NB4 (cell line): ENCODE results near the gene WARS2.

Experiments
- DNase-seq: peaks from one replicate; pipeline ENCODE4 v3.0.0; 2010; ENCODE audit warnings: low read depth
- H3K4me3 ChIP-seq: one replicate; pipeline ENCODE4 v1.5.1; 2011; ENCODE audit warnings: mild to moderate bottlenecking, low read depth, low read length, moderate library complexity
- CTCF ChIP-seq: IDR thresholded peaks from one replicate; pipeline ENCODE4 v1.5.1; 2012; ENCODE audit warnings: low read depth, low read length
- MAX ChIP-seq: IDR thresholded peaks from 2 replicates; pipeline ENCODE4 v1.6.1; 2011; ENCODE audit warnings: low read depth, low read length
- MYC ChIP-seq: IDR thresholded peaks from 2 replicates; pipeline ENCODE4 v1.6.1; 2011; ENCODE audit warnings: low read depth, low read length
- POLR2A ChIP-seq: IDR thresholded peaks from 2 replicates; pipeline ENCODE4 v1.6.1; 2011; ENCODE audit warnings: mild to moderate bottlenecking; ENCODE audit not compliant: insufficient read length; ENCODE audit errors: extremely low read depth

The WARS2 gene

DNA sequence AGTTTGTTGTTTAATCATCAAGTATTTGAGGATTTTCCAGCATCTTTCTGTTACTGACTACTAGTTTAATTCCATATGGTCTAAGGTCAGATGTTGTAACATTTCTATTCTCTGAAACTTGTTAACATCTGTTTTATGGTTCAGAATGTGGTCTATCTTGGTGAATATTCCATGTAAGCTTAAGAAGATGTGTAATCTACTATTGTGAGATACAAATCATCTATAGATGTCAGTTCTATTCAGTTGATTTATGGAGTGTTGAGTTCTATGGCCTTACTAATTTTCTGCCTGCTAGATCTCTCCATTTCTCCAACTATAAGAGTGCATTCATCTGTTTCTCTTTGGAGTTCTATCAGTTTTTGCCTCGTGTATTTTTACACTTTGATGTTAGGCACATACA is 31.5 kb downstream of the WARS2 start:
- TF ChIP-seq CTCF (no peak), MAX (no peak), POLR2A (no peak), MYC (no peak)
- no peak for DNase-seq

GRCh38 chr1:119103764-119104163 is 36.7 kb downstream of the WARS2 start:
- H3K4me3 ChIP-seq, result no peak overlapping the region
- DNase-seq, result no peak
- TF ChIP-seq CTCF, result no peak

More for the DNA sequence above, 31.5 kb downstream of the WARS2 start:
- H3K4me3 ChIP-seq, result no peak overlapping the region

GRCh38 chr1:119102051-119102450 is 38.4 kb downstream of the WARS2 start:
- DNase-seq, result no peak
- TF ChIP-seq MAX (no peak), MYC (no peak), CTCF (no peak), POLR2A (no peak)
- no peak overlapping the region for H3K4me3 ChIP-seq

DNA sequence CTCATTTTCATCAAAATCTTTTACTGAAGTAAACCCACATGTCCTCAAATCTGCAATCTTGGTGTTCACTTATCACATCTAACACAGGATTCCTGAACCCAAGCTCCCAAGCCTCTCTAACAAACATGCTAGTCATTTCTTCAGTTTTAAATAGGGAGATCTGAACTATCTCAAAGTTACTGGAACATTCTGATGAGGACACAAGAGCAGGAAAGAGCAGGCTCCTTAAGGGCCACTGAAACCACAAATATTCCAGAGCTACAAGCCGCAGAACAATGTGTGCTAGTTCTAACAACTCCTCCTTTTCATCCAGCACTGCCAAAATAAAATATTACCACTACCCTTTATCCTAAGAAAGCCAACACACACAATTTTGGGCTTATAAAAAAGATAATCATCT is 38.9 kb downstream of the WARS2 start:
- H3K4me3 ChIP-seq, result no peak overlapping the region
- TF ChIP-seq MAX (no peak), POLR2A (no peak), MYC (no peak), CTCF (no peak)
- no peak for DNase-seq

GRCh38 chr1:119099775-119100174 is 40.7 kb downstream of the WARS2 start:
- TF ChIP-seq POLR2A (no peak), CTCF (no peak), MAX (no peak), MYC (no peak)
- no peak for DNase-seq
- H3K4me3 ChIP-seq, result no peak overlapping the region

DNA sequence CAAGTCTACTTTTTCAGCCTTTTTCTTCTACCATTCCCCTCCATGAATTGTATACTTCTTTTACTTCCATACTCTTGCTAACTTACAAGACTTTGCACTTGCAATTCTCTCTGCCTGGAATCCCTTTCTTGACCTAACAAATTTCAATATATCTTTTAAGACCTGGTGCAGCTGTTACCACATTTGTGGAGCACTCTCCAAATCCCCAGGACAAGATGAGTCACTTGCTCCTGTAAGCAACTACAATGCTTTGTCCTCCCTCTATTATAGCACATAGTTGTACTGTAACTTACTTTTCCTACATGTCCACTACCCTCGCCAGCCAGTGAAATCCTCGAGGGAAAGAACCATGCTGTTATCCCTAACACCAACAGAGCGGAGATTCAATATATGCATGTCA is 43.1 kb downstream of the WARS2 start:
- H3K4me3 ChIP-seq, result no peak overlapping the region
- no peak for DNase-seq
- TF ChIP-seq MYC, result no peak
- TF ChIP-seq POLR2A, result no peak
- no peak for TF ChIP-seq CTCF
- TF ChIP-seq MAX, result no peak
